ENCODE measurements around the gene CPNE4.

Gene CPNE4

DNA sequence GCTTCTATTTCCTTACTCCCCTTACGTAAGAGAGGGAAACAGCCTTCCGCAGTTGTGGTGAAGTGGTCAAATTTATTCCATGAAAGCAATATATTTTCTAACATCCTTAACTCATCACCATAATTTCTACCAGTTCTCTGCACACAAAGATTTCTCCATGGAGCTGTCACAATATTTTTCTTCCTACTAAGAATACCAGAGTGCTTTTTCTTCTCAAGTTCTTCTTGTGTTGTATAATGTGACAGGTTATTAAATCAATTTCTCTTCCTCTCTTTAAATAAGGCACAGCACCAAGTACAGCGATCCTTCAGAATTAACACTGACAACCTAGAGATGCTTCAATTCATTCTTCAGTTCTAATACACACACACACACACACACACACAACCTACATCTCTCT is 153.0 kb downstream of the CPNE4 start:
- no peak for DNase-seq (ENCODE audit: low read depth in 2 of 2)

DNA sequence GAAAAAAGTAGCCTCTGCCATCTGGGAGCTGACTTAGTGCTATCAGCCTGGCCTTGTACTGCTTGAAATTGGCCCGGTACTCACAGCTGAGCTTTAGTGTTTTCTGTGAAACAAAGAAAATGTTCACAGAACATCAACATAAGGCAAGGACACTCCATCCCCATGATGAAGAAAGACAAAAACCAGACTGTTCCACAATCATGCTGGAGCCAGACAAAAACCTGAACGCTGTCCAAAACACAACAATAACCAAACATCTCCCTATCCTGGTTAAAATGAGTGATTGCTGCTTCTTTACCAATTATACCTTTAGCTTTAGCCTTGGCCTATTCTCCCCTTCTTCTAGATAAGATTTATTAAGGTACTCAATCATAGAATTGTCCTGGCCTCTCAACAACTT is 153.9 kb downstream of the CPNE4 start:
- DNase-seq (ENCODE audit: low read depth in 2 of 2): no peak

DNA sequence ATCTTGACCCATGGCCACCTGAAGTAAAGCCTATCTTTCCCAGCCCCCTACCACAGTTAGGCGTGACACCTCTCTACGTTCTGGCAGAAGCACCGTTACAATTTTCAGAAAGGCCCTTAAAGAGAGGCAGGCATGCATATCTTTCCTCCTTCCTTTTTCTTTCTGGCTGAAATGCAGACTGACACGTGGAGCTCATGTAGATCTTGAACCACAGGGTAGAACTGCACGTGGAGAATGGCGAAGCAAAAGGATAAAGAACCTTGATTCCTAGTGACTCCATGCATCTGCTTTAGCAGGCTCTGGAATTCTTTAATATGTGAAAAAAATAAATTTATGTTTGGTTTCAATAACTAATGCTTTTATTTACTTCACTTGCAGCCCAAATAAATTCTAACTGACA is 166.6 kb downstream of the CPNE4 start:
- no peak for DNase-seq (ENCODE audit: low read depth in 2 of 2)

DNA sequence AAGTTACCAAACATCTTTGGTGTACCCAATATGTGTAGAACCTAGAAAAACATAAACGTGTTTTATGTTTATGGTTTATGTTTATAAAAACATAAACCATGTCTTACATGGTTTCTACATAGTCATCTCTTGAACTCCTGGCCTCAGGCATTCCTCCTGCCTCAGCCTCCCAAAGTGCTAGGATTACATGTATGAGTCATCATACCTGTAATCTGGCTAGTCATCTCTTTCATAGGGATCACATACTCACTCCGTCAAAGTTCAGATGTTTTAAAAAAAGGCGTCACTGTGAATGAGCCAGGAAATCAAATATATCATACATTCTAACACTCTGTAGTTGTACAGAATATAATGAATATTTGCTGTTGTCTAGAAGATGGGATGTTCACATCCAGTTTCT is 178.6 kb downstream of the CPNE4 start:
- DNase-seq (ENCODE audit: low read depth in 2 of 2): no peak

DNA sequence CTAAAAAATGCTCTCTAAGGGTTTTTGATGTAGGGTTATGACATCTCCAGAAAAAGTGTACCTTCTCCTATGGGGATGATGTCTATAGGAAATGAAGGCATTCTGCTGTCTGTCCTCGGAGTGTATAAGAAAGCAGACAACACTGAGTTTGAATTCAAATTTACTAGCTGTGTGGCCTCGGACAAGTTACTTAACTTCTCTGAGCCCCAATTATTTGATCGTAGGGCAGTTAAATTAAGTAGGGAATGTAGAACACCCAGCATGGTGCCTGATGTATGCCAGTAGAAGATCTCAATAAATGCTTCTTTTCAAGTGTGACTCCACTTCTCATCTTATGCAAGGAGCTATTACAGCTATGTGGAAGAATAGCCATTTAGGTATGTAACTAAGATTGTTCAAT is 184.6 kb downstream of the CPNE4 start:
- no peak for DNase-seq (ENCODE audit: low read depth in 2 of 2)

DNA sequence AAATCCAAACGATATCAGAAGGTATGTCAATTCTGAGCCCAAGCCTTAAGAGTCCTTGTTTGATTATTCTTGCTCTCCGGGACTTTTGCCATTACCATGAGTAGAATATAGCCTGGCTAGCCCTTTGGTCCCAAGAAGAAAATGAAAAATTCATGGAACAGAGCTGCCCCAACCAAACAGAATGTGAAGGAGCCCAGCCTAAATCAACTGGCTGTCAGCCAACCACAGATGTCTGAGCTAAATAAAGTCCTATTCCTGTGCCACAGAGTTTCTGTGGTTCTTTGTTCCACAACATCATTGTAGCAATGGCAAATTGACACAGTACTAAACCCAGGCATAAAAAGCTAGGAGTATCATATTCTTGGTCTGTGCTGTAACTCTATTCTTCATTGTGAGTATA is 185.2 kb downstream of the CPNE4 start:
- DNase-seq (ENCODE audit: low read depth in 2 of 2): no peak

DNA sequence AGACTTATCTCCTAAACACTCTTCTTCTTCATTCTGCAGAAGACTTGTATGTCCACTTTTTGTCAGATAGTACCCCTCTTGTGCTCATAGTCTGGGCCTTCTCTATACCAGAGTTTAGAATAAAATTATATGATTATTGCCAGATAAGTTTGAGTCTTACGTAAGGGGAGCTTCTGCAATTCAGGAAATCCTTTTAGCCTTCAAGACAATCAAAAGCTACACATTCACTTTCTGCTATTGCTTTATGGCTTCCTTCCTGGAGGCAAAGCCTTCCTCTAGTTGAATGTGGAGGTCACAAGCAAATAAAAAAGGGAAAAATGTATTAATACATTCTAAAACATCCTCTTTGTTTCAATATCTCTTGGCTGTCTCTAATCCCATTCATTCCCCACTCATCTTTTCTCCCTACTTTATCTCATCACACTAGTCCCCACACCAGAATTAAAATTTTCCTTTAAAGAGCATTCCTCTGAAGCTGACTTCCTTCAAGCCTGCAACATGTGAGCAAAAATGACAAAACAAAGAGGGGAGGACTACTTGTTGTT is 186.8 kb downstream of the CPNE4 start:
- DNase-seq (ENCODE audit: low read depth in 2 of 2): no peak

DNA sequence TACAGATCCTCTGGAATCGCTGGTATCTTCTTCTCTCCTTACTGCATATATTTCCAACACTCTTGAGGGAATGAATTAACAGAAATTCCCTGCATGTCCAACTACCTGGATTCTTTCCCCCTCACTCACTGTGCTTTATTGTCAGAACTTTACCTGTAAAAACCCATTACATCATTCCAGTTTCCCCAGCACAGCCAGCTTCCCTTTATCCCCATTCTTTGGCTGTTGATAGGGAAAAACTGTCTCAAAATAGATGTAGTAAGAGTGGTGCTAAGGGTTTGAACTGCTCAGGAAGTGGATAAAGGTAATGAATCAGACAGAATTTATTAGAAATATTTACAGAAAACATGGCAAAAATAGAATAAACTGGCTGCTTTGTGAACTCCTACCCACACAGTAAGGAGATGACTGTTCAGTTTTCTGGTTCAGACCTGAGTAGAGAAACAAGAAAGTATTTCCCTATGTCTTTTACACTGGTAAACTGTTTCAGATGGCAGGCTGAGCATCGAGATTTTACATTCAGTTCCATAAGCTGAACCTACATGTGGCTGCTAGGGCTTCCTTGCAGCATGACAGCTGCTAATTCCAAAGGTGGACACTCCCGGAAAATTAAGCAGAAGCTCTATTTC is 188.4 kb downstream of the CPNE4 start:
- no peak for DNase-seq (ENCODE audit: low read depth in 2 of 2)

DNA sequence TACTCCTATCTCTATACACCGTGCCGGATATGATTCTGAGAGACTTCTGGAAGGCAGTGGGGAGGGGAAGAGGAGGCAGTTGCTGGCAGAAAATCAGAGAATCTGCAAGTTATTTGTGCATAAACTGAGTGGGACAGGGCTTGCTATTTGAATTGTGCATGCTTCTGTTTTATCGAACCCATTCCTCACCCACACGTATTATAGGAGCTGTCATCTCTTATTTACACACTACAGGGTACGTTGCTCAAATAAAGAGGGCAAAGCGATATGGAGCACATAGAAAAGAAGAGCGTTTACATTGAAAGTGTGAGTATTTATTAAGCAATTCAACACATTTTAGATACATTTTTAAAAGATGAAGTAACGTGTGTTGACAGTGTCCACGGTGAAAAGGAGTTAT is 191.6 kb downstream of the CPNE4 start:
- no peak for DNase-seq (ENCODE audit: low read depth in 2 of 2)

DNA sequence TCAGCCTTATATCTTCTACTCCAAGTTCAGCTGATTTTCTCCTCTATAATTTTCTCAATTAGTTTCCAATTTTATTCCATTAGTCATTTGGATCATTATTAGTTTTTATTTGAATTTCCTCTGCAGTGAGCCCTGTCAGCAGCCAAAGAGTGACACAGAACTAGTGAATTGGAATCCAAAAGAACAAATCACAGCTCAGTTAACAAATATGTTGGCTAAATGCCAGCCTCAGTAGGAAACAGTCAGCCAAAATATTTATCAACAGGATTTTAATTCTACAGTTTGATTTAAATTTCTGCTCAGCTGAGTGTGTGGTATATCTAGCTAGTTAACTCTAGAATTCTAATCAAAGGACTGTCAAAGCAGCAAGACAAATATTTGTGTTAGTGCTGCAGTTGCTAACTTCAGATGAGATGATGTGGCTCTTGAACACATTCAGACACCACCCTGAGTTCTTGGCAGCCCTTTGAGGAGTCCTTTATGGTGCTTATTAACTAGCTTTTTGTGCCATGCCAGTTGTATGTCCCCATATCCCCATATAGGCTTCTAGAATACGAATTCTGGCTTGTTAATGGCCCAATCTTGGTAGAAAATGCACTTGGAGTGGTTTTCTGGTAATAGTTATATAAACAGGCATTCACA is 194.5 kb downstream of the CPNE4 start:
- no peak for DNase-seq (ENCODE audit: low read depth in 2 of 2)

DNA sequence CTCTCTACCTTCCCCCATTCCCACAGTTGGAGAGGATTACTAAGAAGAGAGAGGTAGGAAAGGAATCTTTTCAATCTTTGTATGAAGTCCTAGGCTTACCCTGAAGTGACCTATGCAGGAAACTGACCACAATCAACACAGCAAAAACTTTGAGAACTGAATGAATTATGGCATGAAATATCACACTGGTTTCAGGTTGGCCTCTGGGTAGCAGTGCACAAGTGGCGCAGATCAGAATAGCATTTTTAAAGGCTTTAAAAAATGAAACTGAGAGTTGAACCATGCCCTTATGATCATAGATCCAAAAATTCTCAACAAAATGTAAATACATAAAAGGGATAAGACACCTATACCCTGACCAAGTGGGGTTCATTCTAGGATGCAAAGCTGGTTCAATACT is 198.9 kb downstream of the CPNE4 start:
- DNase-seq (ENCODE audit: low read depth in 2 of 2): no peak

DNA sequence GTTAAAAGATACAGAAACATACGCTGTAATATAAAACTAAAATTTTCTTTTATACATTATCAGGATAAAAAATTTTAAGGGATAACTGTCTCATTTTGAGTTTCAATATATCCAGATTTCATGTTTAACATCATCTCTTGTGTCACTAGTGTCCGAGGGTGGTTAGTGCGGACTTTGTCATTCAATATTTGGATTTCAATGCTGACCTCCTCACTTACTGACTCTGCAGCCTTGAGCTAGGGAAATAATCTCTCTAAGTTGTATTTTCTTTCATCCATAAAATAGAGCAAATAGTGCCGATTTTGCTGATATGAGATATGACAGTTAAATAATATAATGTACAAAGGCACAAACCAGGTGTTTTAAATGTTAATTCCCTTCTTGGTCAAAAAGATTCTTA is 203.2 kb downstream of the CPNE4 start:
- DNase-seq (ENCODE audit: low read depth in 2 of 2): no peak

DNA sequence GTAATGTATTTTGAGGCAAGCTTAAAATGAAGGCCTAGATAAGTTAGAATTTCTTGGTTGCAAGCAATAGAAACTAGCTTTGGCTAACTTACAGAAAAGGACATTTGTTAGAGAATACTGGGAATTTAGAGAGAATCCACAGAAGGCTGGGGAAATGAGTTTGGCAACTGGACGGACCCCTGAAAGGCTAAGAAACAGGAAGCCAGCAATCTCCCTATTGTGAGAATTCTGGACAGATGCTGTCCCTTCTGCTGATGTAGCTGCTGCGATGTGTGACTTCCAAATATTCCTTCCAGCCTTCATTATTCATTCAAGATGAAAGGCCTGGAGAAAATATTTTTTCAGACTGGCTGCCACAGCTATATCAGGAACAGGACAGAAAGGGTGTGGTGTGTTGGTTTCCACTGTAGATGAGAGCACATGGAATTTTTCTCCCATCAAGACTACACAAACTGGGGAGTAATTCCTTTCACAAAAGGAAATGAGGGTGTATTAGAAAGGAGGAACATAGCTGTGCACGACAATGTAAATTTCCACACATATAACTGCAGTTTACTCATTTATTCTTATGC is 213.5 kb downstream of the CPNE4 start:
- DNase-seq (ENCODE audit: low read depth in 2 of 2): no peak

DNA sequence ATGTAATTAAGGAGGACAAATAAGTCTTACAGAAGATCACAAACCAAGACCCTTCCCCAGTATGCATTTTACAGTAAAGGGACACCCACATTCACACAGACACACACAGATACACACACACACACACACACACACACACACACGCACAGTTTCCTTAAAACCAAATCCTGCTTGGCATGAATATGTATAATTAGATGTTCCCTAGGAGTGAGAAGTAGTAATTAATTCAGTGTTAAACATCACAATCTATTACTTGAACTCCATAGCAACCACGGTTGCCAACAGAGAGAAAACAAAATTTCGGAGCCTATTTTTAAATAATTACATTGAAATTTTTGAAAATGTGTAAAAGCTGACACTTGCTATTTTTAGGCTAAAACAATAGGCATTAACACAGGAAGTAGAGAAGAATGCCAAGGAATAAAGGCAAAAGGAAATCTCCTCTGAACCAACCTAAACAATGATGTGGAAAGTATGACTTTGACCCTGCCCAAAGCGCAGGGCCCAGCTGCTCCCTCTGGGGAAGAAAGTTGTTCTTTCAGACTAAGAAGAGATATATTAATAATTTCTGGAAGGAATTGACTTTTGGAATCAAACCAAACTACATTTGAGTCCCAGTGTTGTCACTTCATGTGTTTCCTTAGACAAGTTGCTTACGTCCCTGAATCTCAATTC is 215.3 kb downstream of the CPNE4 start:
- no peak for DNase-seq (ENCODE audit: low read depth in 2 of 2)

DNA sequence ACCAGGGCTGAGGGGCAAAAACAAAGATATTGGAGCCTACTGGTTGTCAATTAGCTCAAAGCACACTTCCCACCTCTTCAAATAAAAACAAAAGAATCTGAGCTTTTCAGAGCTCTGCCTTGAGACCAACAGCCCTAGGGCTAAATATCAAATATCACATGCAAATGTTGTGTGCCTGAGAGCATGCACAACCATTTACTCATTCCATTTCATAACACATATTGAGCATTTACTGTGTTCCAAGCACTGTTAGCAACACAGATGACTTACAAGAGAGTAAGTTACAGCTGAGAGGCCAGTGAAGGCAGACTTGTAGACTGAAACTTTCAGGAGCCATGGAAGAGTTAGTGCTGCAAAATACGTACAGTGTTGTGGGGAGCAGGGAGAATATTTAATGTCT is 222.4 kb downstream of the CPNE4 start:
- DNase-seq (ENCODE audit: low read depth in 2 of 2): no peak

DNA sequence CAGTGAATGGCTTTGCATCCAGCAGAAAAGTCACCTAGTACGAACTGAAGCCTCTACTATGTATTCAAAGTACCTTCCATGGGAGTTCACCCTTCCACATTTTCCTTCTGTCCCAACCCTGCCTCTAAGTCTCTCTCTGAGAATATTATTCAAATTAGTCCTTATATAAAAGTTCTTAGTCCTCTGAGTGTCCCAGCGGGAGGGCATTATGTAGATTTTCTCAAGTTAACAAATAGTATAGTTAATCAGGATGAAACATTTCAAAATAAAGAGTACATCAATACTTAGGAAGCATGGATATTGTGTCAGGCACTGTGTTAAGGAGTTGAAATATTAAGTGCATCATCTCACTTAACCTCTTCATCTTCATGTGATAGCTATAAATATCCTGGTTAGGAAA is 223.3 kb downstream of the CPNE4 start:
- DNase-seq (ENCODE audit: low read depth in 2 of 2): no peak

DNA sequence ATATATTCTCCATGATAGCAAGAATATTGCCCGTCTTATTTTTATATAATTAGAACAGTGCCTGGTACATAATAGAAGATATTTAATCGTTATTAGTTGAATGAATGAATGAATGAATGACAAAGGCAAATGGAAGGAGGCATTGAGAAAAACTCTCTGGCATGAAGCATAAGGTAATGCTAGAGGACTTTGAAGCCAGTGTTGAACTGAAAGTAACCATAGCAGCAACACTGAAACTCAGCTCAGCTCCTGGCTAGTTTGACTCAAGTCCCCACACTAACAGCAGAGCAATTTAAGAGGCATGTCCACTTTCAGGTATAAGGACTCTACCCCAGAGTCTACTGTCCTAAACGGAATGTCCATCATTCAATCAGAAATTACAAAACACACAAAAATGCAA is 227.0 kb downstream of the CPNE4 start:
- no peak for DNase-seq (ENCODE audit: low read depth in 2 of 2)

DNA sequence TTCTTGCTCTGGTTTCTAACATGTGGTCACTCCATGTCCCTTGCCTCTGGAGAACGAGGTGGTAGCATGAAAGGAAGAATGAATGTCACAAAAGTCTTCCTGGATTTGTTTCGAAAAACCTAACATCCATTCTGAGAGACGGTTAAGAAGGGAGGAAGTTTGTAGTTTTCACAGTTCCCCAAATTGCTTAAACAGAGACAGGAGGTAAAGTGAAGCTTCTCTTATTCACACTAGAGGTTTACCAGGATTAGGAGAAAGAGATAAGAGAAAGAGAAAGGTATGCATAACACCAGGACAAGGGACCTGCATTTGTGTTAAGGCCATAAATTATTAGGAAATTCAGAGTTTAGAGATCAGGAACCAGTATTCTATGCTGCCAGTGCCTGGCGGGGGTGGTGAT is 228.1 kb downstream of the CPNE4 start:
- DNase-seq (ENCODE audit: low read depth in 2 of 2): no peak

DNA sequence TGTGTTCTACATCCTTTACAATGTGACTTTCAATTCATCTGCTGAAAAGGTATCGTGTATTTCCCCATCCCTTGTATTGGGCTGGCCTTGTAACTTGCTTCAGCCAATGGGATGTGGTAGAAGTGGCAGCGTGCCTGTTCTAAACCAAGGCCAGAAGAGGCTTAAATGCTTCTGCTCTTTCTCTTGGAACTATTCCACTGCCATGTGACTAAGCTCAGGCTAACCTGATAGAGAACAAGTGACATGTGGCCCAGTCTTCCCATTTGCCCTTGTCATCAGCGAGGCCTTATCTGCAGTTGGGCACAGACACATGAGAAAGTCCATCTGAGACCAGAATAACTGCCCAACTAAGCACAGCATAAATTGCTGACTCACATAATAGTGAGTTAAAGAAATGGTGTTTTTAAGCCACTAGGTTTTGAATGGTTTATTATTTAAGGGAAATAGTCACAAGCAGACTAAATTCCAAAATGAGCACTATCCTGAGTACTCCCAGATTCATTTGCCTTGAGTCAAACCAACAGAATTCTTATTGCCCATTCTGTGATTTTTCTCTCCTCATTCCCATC is 230.2 kb downstream of the CPNE4 start:
- DNase-seq (ENCODE audit: low read depth in 2 of 2): no peak

DNA sequence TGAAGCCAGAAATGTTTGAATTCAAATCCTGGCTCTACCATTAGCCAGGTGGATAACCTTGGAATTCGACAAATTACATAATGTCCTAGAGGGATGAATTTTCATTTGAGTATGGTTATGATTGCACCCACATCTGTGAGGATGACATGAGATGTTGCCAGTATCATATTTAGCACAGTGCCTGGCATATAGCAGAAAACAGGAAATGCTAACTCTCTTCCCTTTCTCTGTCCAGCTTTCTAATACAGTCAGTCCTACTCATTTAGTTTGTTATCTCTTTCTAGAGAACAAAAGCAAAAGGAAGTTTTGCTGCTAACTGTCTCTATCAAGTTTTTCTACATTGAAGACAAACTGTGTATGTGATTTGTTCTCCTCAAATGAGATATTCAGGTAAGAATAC is 231.7 kb downstream of the CPNE4 start:
- no peak for DNase-seq (ENCODE audit: low read depth in 2 of 2)

DNA sequence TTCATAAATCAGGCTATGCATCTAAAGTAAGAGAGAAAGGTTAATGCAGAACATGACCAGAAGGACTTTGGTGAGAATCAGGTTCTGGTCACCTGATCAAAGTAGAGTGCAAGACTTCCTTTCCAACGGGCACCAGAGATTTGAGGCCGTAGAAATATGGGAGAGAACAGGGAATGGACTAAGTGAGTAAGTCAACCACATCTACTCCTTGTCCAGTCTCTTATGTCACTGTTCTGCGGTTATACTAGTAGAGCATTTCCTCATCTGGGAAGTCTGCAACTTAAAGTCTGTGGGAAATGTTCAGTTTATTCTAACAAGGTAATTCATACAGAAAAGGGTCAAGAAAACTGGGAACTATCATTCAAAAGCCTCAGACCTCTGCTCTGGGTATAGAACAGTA is 232.8 kb downstream of the CPNE4 start:
- no peak for DNase-seq (ENCODE audit: low read depth in 2 of 2)

DNA sequence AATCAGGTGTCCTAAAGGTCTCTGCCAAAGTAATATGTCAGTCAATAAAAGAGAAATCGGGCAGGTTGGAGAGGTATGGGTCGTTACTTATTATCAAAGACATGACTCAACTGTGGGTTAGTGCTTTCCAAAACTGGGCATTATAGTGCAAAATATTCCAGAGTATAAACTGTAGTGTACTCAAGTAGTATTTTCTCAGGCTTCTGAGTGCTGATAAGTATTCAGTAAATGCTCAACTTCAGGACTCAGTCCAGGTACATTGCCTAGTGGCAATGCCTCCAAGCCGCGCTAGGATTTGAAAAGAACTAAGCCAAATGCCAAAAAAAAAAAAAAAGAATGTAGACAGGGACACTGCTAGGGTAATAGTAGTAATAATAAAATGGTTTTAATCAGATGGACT is 233.2 kb downstream of the CPNE4 start:
- DNase-seq (ENCODE audit: low read depth in 2 of 2): no peak

DNA sequence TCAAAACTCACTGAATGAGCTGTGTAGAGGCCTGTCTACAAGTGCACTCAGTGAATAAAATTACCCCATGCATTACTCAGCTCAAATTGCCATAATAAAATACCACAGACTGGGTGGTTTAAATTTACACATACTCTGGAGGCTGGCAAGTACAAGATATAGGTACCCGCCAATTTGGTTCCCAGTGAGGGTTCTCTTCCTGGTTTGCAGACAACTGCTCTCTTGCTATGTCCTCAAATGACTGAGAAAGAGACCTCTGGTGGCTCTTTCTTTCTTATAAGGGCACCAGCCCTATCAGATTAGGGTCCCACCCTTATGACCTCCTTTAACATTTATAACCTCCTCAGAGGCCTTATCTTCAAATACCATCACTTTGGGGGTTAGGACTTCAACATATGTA is 237.0 kb downstream of the CPNE4 start:
- DNase-seq (ENCODE audit: low read depth in 2 of 2): no peak

All from stimulated activated CD8-positive, alpha-beta memory T cell treated with anti-CD3 and anti-CD28 coated beads, Interleukin-15, amount 100 ng/mL, for 48 hours (primary cell).